ENCODE measurements around the gene FMN2.

FMN2 gene

DNA sequence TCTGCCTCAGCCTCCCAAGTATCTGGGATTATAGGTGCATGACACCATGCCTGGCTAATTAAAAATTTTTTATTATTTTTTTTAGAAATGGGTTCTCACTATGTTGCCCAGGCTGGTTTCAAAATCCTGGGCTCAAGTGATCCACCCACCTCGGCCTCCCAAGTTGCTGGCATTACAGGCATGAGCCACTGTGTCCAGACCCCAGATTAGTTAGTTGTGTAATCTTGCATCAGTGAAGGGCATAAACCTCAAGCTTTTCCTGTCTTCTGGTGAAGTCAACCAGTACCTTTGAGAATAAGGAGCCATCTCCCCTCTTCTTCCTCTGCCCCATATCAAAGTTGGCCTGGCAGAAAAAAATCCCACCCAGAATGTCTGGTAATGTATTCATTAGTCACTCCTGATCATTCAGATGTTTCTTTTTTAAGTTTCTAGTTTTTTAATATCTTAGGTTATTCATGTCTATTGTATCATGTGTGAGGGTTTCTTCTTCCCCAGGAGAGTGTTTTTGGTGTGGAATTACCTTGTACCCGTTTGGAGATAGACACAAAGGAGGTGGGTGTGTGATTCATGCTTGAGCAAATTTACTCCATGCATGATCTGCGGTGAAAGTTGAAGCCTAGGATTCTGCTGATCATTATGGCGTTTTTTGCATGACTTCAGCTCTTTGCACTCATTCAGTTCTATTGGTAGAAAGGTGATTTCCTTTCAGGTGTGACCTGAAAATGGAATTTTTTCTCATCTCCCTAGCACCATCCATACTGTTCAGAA, 144.0 kb downstream of the FMN2 start:
- TF ChIP-seq, protein P1, sequence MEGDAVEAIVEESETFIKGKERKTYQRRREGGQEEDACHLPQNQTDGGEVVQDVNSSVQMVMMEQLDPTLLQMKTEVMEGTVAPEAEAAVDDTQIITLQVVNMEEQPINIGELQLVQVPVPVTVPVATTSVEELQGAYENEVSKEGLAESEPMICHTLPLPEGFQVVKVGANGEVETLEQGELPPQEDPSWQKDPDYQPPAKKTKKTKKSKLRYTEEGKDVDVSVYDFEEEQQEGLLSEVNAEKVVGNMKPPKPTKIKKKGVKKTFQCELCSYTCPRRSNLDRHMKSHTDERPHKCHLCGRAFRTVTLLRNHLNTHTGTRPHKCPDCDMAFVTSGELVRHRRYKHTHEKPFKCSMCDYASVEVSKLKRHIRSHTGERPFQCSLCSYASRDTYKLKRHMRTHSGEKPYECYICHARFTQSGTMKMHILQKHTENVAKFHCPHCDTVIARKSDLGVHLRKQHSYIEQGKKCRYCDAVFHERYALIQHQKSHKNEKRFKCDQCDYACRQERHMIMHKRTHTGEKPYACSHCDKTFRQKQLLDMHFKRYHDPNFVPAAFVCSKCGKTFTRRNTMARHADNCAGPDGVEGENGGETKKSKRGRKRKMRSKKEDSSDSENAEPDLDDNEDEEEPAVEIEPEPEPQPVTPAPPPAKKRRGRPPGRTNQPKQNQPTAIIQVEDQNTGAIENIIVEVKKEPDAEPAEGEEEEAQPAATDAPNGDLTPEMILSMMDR (conservative IDR thresholded peaks at IDR 0.05): no peak
- no peak for TF ChIP-seq ZFX (IDR thresholded peaks at IDR 0.05)
- H3K27ac ChIP-seq: no peak overlapping the region

DNA sequence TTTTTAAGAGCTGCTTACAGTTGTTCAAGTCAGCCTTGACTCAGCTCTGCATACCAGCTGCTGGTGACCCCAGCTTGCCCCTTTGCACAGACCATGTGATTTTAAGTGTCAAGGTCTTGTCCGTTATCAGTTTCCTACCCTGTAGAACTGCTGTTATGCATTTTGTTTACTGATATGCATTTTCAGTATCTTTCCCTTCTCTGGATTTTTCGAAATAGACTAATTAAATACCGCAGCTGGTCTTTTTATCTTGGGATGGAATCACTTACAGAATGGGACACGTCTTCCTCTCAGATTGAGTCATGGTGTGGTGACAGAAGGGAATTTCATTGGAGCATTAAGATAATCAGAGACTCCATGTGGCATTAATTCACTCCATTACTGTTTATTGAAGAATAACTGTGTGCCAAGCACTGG, 145.6 kb downstream of the FMN2 start:
- TF ChIP-seq ZFX (IDR thresholded peaks at IDR 0.05): no peak
- TF ChIP-seq, protein P1 (conservative IDR thresholded peaks at IDR 0.05): no peak
- H3K27ac ChIP-seq: no peak overlapping the region

DNA sequence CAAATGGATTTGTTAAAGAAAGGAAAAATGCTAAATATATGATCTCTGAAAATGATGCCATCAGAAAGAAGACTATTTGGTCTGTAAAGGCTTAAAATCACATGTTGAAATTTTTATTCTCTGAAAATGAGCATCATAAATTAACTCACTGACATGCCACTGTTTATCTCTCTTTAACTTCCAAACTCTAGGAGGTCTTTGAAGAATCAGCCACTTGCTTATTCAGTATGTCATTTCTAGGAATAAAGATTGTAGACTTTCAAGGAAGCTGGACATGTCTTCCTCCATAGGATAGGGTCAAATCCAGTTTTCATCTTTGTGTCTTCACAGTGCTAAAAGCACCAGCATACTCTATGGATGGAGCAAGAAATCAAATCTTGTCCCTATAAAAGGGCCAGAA, 147.6 kb downstream of the FMN2 start:
- TF ChIP-seq, protein P1 (conservative IDR thresholded peaks at IDR 0.05): no peak
- TF ChIP-seq ZFX (IDR thresholded peaks at IDR 0.05): no peak

DNA sequence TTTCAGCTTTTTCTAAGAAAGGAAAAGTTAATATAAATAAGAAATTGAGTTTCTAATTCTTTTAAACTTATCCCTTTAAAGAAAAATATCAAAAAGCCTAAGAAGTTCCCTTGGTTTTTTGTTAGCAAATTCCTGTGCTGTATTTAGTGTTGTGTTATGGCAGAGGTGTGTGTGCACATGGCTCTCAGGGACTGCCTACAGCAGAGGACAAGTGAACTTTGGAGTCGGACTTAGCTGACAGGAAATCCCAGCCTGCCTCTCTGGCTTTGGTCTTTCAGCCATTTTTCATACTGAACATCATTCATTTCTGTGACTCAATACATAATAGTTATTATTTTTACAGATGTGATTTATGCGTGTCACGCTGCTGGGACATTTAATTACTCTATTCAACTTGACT, 149.6 kb downstream of the FMN2 start:
- no peak for TF ChIP-seq ZFX (IDR thresholded peaks at IDR 0.05)
- TF ChIP-seq, protein P1 (conservative IDR thresholded peaks at IDR 0.05): no peak

More for the DNA sequence above, 147.6 kb downstream of the FMN2 start:
- no peak overlapping the region for H3K27ac ChIP-seq

DNA sequence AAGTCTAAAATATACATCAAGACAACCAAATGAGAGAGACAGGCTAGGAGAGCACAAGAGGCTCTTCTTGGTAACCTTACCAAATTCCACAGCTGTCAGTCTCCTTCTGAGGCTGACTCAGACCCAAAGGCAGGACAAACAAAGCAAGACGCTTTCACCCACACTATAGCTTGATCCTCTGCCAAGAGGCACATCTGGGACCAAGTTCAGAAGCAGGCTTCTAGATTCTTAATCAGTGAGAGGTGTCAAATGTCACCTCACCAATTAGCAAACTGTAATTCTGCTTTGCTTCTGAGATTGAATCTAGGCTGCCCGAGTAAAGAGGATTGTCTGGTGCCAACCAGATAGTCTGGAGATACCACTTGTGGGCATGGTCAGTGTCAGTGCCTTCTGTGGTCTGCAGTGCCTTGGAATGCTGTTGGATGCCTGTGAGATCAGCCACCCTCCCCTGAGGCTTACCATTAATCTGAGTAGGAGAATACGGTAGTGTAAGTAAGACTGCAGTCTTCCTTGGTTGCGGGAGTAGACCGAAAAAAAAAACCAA, 151.0 kb downstream of the FMN2 start:
- TF ChIP-seq, protein P1 (conservative IDR thresholded peaks at IDR 0.05): no peak
- no peak for TF ChIP-seq ZFX (IDR thresholded peaks at IDR 0.05)
- H3K27ac ChIP-seq: no peak overlapping the region

More for the DNA sequence above, 149.6 kb downstream of the FMN2 start:
- no peak overlapping the region for H3K27ac ChIP-seq

DNA sequence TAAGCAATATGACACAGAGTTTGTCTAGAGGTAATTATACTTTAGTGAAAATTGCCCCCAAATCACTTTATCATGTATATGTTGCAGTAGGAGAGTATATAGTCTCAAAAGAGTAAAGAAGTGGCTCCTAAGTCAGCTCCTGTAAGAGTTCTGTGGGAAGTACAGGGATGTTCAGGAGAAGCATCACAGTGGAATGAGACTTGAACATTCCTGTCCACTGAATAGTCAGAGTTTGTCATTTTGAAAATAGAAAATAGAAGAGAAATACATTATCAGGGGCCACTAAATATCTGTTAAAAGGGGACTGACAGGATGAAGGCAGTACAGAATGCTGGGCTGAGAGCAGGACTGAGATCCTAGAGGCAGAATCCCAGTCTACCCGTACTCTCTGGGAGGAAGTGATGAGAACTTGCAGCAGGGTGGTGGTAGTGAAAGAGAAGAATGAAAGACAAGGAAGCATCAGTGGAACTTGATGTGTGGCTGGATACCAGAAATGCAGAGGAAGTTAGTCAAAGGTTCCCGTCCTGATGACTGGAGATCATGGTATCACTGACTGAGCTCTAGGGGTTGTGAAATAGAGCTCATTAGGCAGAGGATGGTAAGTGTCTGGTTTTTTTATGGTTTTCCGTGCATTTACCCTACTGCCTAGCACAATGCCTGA, 153.4 kb downstream of the FMN2 start:
- no peak overlapping the region for H3K27ac ChIP-seq
- TF ChIP-seq, protein P1 (conservative IDR thresholded peaks at IDR 0.05): no peak
- TF ChIP-seq ZFX (IDR thresholded peaks at IDR 0.05): no peak

DNA sequence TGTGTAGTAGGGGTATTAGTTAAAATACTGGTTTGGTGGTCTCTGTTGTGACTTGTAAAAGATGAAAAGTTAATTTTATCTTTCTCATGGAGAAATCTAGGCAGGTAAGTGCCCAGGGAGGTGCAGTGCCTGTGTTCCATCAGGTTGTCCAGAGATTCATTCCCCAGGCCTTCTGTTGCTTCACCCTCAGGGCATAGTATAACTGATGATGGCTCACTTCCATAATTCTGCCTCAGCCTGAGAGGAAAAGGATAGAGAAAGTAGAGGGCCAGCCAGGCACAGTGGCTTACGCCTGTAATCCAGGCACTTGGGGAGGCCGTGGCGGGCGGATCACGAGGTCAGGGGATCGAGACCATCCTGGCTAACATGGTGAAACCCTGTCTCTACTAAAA, 153.9 kb downstream of the FMN2 start:
- no peak for TF ChIP-seq ZFX (IDR thresholded peaks at IDR 0.05)
- TF ChIP-seq, protein P1 (conservative IDR thresholded peaks at IDR 0.05): no peak
- H3K27ac ChIP-seq: no peak overlapping the region
